Sigmoid colon (tissue), 7 donors: ENCODE measurements around the gene AIG1. TPM values are rescaled to one million over a fixed set of nuclear protein-coding genes. Genes with fewer than 3 reads are reported as not detected.
A peak's percentile ranks its signal among the peaks of the same experiment; 100 is the strongest.
"Not testable (repeated sequence)": the region's sequence is repeated elsewhere in the genome, so short reads cannot be mapped to it uniquely, and the experiment has no call there.

ENCODE experiments used
- DNase-seq: peaks from one replicate; pipeline ENCODE4 v3.0.0-alpha.2; 2019
- H3K27ac ChIP-seq, 4 donors: fragments of 200-600 bp; sonication (generic); one replicate each; pipeline ENCODE4 v1.5.1; 2016 to 2019; ENCODE audit warnings: mild to moderate bottlenecking in 1 of 4
- H3K27me3 ChIP-seq, 3 donors: fragments of 200-600 bp; sonication (generic); one replicate each; pipeline ENCODE4 v1.5.1; 2019; ENCODE audit warnings: mild to moderate bottlenecking in 1 of 3
- H3K36me3 ChIP-seq, 4 donors: fragments of 200-600 bp; sonication (generic); one replicate each; pipeline ENCODE4 v1.5.1; 2016 to 2019
- H3K4me1 ChIP-seq, 4 donors: fragments of 200-600 bp; sonication (generic); one replicate each; pipeline ENCODE4 v1.5.1; 2017 to 2019
- H3K4me3 ChIP-seq, 4 donors: fragments of 200-600 bp; sonication (generic); one replicate each; pipeline ENCODE4 v1.5.1; 2017 to 2019; ENCODE audit warnings: mild to moderate bottlenecking in 2 of 4, moderate library complexity in 1 of 4
- H3K9me3 ChIP-seq, 4 donors: fragments of 200-600 bp in 3 of 4; sonication (generic) in 3 of 4; one replicate each; pipeline versions ENCODE4 v1.5.1 to v1.6.1; 2013 to 2019
- EP300 ChIP-seq, 4 donors: sonication (generic); formaldehyde crosslinking; IDR thresholded peaks; one replicate each; pipeline ENCODE4 v1.6.1; 2017; ENCODE audit warnings: antibody characterized with exemption in 4 of 4
- POLR2A ChIP-seq, 2 donors: fragments of 450-650 bp; IDR thresholded peaks; one replicate each; pipeline ENCODE4 v1.6.1; 2016; ENCODE audit warnings: antibody characterized with exemption in 2 of 2, mild to moderate bottlenecking in 2 of 2, moderate library complexity in 2 of 2
- POLR2AphosphoS5 ChIP-seq, 4 donors: sonication (generic); formaldehyde crosslinking; IDR thresholded peaks; one replicate each; pipeline ENCODE4 v1.6.1; 2017; ENCODE audit warnings: antibody characterized with exemption in 4 of 4
- WGBS, 2 donors: extraction: QIAGEN DNeasy Blood & Tissue Kit; methylation state at CpG; one replicate each; pipeline ENCODE4 v1.1.7; 2013; 5-methylcytosine and 5-hydroxymethylcytosine counted together
- intact Hi-C: fragments of 100-400 bp; cut with DNase I; formaldehyde crosslinking; loops from one replicate; pipeline ENCODE4 v1.15.1; 2023
- polyA plus RNA-seq, 3 donors: library from polyadenylated mRNA; stranded (reverse); fragments of 200-250 nt; gene quantifications; one replicate each; pipeline ENCODE4 v1.2.3, GENCODE V29; 2013
- total RNA-seq, 4 donors: library from RNA; depleted of rRNA; stranded (reverse); fragments of >200 nt; gene quantifications; one replicate each; pipeline ENCODE4 v1.1.0, GENCODE V29; 2016
- TF ChIP-seq, protein P1 (sequence below), 4 experiments: fragments of 450-650 bp in 3 of 4; fragments of 200-600 bp in 1 of 4; IDR thresholded peaks; one replicate each; pipeline ENCODE4 v1.5.1; 2016 to 2019; ENCODE audit warnings: antibody characterized with exemption in 4 of 4, mild to moderate bottlenecking in 3 of 4, moderate library complexity in 2 of 4
- donor health status: healthy with polysubstance abuse.
- donor health status: Bipolar disorder and iron deficiency.
- donor health status: healthy.

The AIG1 gene
- total RNA-seq = 10 to 100 TPM; 20.6 to 30.7 (median 23.4) TPM
- 10 to 100 TPM; 10.9 to 19.3 (median 12.6) TPM for polyA plus RNA-seq

DNA sequence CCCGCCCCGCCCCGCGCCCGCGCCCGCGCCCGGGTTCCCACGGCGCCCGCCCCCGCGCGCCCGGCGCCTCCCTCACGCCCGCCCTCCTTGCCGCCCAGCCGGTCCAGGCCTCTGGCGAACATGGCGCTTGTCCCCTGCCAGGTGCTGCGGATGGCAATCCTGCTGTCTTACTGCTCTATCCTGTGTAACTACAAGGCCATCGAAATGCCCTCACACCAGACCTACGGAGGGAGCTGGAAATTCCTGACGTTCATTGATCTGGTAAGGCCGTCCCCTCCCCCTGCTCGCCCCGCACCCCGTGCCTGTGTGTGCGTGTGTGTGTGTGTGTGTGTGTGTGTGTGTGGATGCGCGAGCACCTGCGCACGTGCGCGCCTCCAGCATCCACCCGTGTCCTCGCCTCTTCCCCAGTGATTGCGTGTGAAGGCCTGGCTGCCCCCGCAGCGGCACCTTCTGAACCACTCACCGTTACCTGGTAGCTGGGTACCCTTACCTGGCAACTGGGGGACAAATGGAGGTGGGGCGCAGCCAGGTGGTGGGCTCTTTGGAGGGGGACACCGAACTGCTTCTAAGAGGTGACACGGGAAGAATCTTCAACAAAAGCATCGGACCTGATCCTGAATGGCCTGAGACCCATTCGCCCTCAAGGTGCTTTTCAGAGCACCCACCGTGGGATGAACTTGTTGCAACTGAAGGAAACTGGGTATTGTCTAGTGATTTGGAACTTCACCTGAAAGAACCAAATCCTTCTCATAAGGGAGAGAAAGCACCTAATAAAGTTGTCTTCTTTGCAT lies at the start of gene AIG1:
TSS of gene AIG1 (plus strand) at position 84 of the 791 bp plus-strand sequence. CDS start at position 121, 37 bp downstream.
- Histone ChIP-seq H3K4me1 (peaks cover 0 to 19% (median 11%) of the 10 kb centered on the region in 4 donors), H3K27ac (peak within 1 kb of the TSS; percentile 83 to 92 (median 89)), H3K9me3 (no peaks in the 10 kb centered on the region), H3K4me3 (peak within 1 kb of the TSS; percentile 70 to 93 (median 84)), H3K27me3 (no peaks in the 10 kb centered on the region), H3K36me3 (no peaks in the 10 kb centered on the region)
- intact Hi-C loops = loop anchor here (1.0 to 10.0 kb wide), 2 partner anchors 115 to 216 kb away; no protein-coding TSS in a partner anchor
- DNase-seq = no peak
- TF ChIP-seq EP300 (IDR thresholded peaks at IDR 0.05) (no peak), POLR2AphosphoS5 (IDR thresholded peaks at IDR 0.05) (no peak)
- TF ChIP-seq, protein P1, sequence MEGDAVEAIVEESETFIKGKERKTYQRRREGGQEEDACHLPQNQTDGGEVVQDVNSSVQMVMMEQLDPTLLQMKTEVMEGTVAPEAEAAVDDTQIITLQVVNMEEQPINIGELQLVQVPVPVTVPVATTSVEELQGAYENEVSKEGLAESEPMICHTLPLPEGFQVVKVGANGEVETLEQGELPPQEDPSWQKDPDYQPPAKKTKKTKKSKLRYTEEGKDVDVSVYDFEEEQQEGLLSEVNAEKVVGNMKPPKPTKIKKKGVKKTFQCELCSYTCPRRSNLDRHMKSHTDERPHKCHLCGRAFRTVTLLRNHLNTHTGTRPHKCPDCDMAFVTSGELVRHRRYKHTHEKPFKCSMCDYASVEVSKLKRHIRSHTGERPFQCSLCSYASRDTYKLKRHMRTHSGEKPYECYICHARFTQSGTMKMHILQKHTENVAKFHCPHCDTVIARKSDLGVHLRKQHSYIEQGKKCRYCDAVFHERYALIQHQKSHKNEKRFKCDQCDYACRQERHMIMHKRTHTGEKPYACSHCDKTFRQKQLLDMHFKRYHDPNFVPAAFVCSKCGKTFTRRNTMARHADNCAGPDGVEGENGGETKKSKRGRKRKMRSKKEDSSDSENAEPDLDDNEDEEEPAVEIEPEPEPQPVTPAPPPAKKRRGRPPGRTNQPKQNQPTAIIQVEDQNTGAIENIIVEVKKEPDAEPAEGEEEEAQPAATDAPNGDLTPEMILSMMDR (IDR thresholded peaks at IDR 0.05) = no peak
- 2 to 7% methylated on average over 50 of the region's 50 CpGs for WGBS, 2 donors

DNA sequence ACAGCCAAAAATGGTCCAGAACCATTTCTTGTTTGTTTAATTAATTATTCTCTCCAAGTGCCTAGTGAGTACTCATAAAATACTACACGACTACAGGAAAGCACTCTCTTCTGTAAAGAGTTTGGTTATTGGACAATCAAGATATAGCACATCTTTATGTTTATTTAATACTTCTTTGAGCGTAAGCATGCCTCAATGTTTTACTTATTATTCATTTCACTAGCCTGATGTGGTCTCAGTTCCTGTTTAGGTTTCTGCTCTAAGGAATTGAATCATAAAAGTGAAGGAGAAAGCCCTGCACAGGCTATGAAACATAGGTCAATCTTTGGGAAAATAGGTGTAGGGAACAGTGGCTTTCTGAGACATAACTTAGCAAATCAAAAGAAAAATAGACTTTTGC lies 45.9 kb upstream of the AIG1 start:
- WGBS, 2 donors = 64 to 69% methylated on average over 2 of the region's 2 CpGs
- Histone ChIP-seq H3K9me3 (no peaks in the 10 kb centered on the region), H3K27me3 (no peaks in the 10 kb centered on the region), H3K4me3 (no peak overlapping the region), H3K4me1 (no peaks in the 10 kb centered on the region), H3K27ac (no peak overlapping the region), H3K36me3 (no peaks in the 10 kb centered on the region)
- intact Hi-C loops = no loop called here
- TF ChIP-seq, protein P1 (IDR thresholded peaks at IDR 0.05) = no peak
- TF ChIP-seq EP300 (IDR thresholded peaks at IDR 0.05) (no peak), POLR2A (IDR thresholded peaks at IDR 0.05) (no peak), POLR2AphosphoS5 (IDR thresholded peaks at IDR 0.05) (no peak)
- DNase-seq = no peak

DNA sequence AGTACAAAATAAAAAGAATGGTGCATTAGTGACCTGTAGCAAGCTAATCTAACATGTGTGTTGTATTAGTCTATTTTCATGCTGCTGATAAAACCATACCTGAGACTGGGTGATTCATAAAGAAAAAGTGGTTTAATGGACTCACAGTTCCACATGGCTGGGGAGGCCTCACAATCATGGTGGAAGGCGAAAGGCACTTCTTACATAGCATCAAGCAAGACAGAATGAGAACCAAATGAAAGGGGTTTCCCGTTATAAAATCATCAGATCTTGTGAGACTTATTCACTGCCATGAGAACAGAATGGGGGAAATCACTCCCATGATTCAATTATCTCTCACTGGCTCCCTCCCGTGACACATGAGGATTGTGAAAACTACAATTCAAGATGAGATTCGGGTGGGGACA lies 45.4 kb upstream of the AIG1 start:
- no peak overlapping the region for H3K4me3 ChIP-seq
- WGBS, 2 donors = 84 to 86% methylated on average over 4 of the region's 4 CpGs
- no peak for DNase-seq
- H3K9me3 ChIP-seq = no peaks in the 10 kb centered on the region
- TF ChIP-seq EP300 (IDR thresholded peaks at IDR 0.05) (no peak), POLR2AphosphoS5 (IDR thresholded peaks at IDR 0.05) (no peak), POLR2A (IDR thresholded peaks at IDR 0.05) (no peak)
- TF ChIP-seq, protein P1 (IDR thresholded peaks at IDR 0.05) = no peak
- H3K4me1 ChIP-seq = no peaks in the 10 kb centered on the region
- intact Hi-C loops = no loop called here
- H3K36me3 ChIP-seq = no peaks in the 10 kb centered on the region
- H3K27me3 ChIP-seq = no peaks in the 10 kb centered on the region
- H3K27ac ChIP-seq = no peak overlapping the region

GRCh38 chr6:143018955-143019354 lies 41.7 kb upstream of the AIG1 start:
- no peak overlapping the region for H3K27ac ChIP-seq
- WGBS, 2 donors = 66 to 82% methylated on average over 5 of the region's 5 CpGs
- H3K4me1 ChIP-seq = no peaks in the 10 kb centered on the region
- no peaks in the 10 kb centered on the region for H3K27me3 ChIP-seq
- TF ChIP-seq, protein P1 (IDR thresholded peaks at IDR 0.05) = no peak
- TF ChIP-seq POLR2A (IDR thresholded peaks at IDR 0.05) (no peak), EP300 (IDR thresholded peaks at IDR 0.05) (no peak), POLR2AphosphoS5 (IDR thresholded peaks at IDR 0.05) (no peak)
- no peaks in the 10 kb centered on the region for H3K9me3 ChIP-seq
- no peak for DNase-seq
- no peaks in the 10 kb centered on the region for H3K36me3 ChIP-seq
- H3K4me3 ChIP-seq = no peak overlapping the region
- intact Hi-C loops = no loop called here

DNA sequence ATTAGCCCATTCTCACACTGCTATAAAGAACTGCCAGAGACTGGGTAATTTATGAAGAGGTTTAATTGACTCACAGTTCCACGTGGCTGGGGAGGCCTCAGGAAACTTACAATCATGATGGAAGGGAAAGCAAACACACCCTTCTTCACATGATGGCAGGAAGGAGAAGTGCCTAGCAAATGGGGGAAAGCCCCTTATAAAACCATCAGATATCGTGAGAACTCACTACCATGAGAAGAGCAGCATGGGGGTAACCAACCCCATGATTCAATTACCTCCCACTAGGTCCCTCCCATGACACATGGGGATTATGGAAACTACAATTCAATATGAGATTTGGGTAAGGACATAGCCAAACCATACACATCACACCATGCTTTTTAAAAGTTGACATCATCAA lies 39.8 kb upstream of the AIG1 start:
- H3K9me3 ChIP-seq, H3K4me1 ChIP-seq, H3K36me3 ChIP-seq, H3K27ac ChIP-seq, intact Hi-C loops, H3K27me3 ChIP-seq, H3K4me3 ChIP-seq, DNase-seq: not testable (repeated sequence)
- WGBS, 2 donors = 52 to 56% methylated on average over 2 of the region's 2 CpGs
